K562 (cell line): ENCODE data around the gene RUNDC3A. TPM values are rescaled to one million over a fixed set of nuclear protein-coding genes. Genes with fewer than 3 reads are reported as not detected.

Experiments
- BMI1 ChIP-seq: fragments of 150-350 bp; IDR thresholded peaks from 2 replicates; pipeline ENCODE4 v1.6.1; 2014; ENCODE audit warnings: low read length
- CBX3 ChIP-seq, 2 experiments: IDR thresholded peaks; 1 replicate in 1 of 2; 2 replicates in 1 of 2; pipeline ENCODE4 v1.6.1; 2012; ENCODE audit warnings: inconsistent platforms in 2 of 2, low read length in 2 of 2, borderline replicate concordance in 1 of 2, control low read depth in 1 of 2
- DPF2 ChIP-seq: fragments of 450-650 bp; IDR thresholded peaks from 2 replicates; pipeline ENCODE4 v1.6.1; 2016
- ELK1 ChIP-seq: sonication (generic); formaldehyde crosslinking; IDR thresholded peaks from 2 replicates; pipeline ENCODE4 v1.8.1; 2022; ENCODE audit warnings: missing genetic modification reagents
- ID3 ChIP-seq, 2 experiments: fragments of 250-450 bp in 1 of 2; fragments of 450-650 bp in 1 of 2; sonication (Bioruptor Pico) in 1 of 2; IDR thresholded peaks; 2 replicates each; pipeline versions ENCODE4 v1.6.1 to v1.8.0; 2016 to 2021; ENCODE audit warnings: mild to moderate bottlenecking in 2 of 2, moderate library complexity in 2 of 2, missing compliant biosample characterization in 1 of 2, missing genetic modification characterization in 1 of 2
- KDM4B ChIP-seq, 2 experiments: fragments of 450-650 bp in 1 of 2; sonication (generic) in 1 of 2; IDR thresholded peaks; 2 replicates each; pipeline ENCODE4 v1.6.1; 2016 to 2017; ENCODE audit warnings: borderline replicate concordance in 2 of 2, antibody characterized with exemption in 1 of 2, low read depth in 1 of 2, mild to moderate bottlenecking in 1 of 2
- NFYB ChIP-seq: IDR thresholded peaks from 2 replicates; pipeline ENCODE4 v1.6.1; 2011; ENCODE audit warnings: mild to moderate bottlenecking, moderate library complexity; ENCODE audit not compliant: insufficient read length; ENCODE audit errors: extremely low read depth
- NKRF ChIP-seq: fragments of 450-650 bp; IDR thresholded peaks from 2 replicates; pipeline ENCODE4 v1.6.1; 2016; ENCODE audit warnings: borderline replicate concordance
- PURB ChIP-seq: sonication (generic); formaldehyde crosslinking; IDR thresholded peaks from 2 replicates; pipeline ENCODE4 v1.9.0; 2021; ENCODE audit warnings: low read depth, mild to moderate bottlenecking, missing genetic modification reagents
- SMAD2 ChIP-seq: fragments of 150-350 bp; IDR thresholded peaks from 2 replicates; pipeline ENCODE4 v1.6.1; 2014; ENCODE audit warnings: low read depth, mild to moderate bottlenecking, low read length
- SREBF2 ChIP-seq: sonication (generic); formaldehyde crosslinking; IDR thresholded peaks from 2 replicates; pipeline ENCODE4 v1.4.0; 2020; ENCODE audit warnings: mild to moderate bottlenecking, missing genetic modification reagents
- TAF1 ChIP-seq: IDR thresholded peaks from 2 replicates; pipeline ENCODE4 v1.6.1; 2011; ENCODE audit warnings: mild to moderate bottlenecking, low read length, moderate library complexity; ENCODE audit not compliant: insufficient read depth, control insufficient read depth, severe bottlenecking; ENCODE audit errors: extremely low read depth
- TAF15 ChIP-seq: fragments of 200-400 bp; formaldehyde crosslinking; IDR thresholded peaks from 2 replicates; pipeline ENCODE4 v1.6.1; 2017; ENCODE audit warnings: mild to moderate bottlenecking, low read depth, low read length, moderate library complexity
- TCF15 ChIP-seq: fragments of 250-450 bp; sonication (Bioruptor Pico); IDR thresholded peaks from 2 replicates; pipeline ENCODE4 v1.8.0; 2022; ENCODE audit warnings: moderate library complexity, mild to moderate bottlenecking, inconsistent platforms
- ZNF124 ChIP-seq: sonication (generic); formaldehyde crosslinking; IDR thresholded peaks from 2 replicates; pipeline ENCODE4 v1.8.1; 2022; ENCODE audit warnings: missing genetic modification reagents
- ZNF140 ChIP-seq: fragments of 250-450 bp; sonication (Bioruptor Pico); IDR thresholded peaks from 2 replicates; pipeline ENCODE4 v1.8.0; 2021; ENCODE audit warnings: moderate library complexity, mild to moderate bottlenecking, inconsistent platforms
- ZNF212 ChIP-seq: fragments of 450-650 bp; formaldehyde crosslinking; IDR thresholded peaks from 2 replicates; pipeline ENCODE4 v1.4.0; 2020; ENCODE audit warnings: mild to moderate bottlenecking
- ZNF408 ChIP-seq: fragments of 250-450 bp; sonication (Bioruptor Pico); IDR thresholded peaks from 2 replicates; pipeline ENCODE4 v1.4.0; 2020; ENCODE audit warnings: low read depth, mild to moderate bottlenecking, moderate library complexity
- ZNF449 ChIP-seq: fragments of 250-450 bp; sonication (Bioruptor Pico); IDR thresholded peaks from 2 replicates; pipeline ENCODE4 v1.8.0; 2022; ENCODE audit warnings: moderate library complexity, mild to moderate bottlenecking, inconsistent platforms
- ZNF584 ChIP-seq: fragments of 200-800 bp; sonication (Bioruptor generic); IDR thresholded peaks from 2 replicates; pipeline ENCODE4 v1.6.1; 2016; ENCODE audit warnings: low read depth, mild to moderate bottlenecking, missing genetic modification characterization, missing compliant biosample characterization
- ZNF586 ChIP-seq: fragments of 450-650 bp; formaldehyde crosslinking; conservative IDR thresholded peaks from 2 replicates; pipeline ENCODE4 v1.4.0; 2020; ENCODE audit warnings: mild to moderate bottlenecking, moderate library complexity
- ZNF668 ChIP-seq: fragments of 250-450 bp; sonication (Bioruptor Pico); IDR thresholded peaks from 2 replicates; pipeline ENCODE4 v1.8.0; 2022; ENCODE audit warnings: mild to moderate bottlenecking, inconsistent platforms
- ZNF699 ChIP-seq: fragments of 250-450 bp; sonication (Bioruptor Pico); IDR thresholded peaks from 2 replicates; pipeline ENCODE4 v1.8.0; 2021; ENCODE audit warnings: mild to moderate bottlenecking, moderate library complexity; ENCODE audit not compliant: insufficient replicate concordance
- polyA plus RNA-seq, 8 experiments: library from polyadenylated mRNA; depleted of rRNA in 4 of 8; stranded (reverse) in 5 of 8; unstranded in 3 of 8; fragments of >200 nt; fragmentation: Nextera tagmentation in 2 of 8; fragmentation: Illumina TruSeq in 1 of 8; extraction: Ambion mirVana in 2 of 8; extraction: Trizol in 1 of 8; gene quantifications; 2 replicates each; pipeline versions ENCODE4 v1.2.1 to v1.2.3, GENCODE V29; 2011 to 2014; ENCODE audit warnings: inconsistent platforms in 1 of 8, missing spikeins in 1 of 8
- total RNA-seq, 7 experiments: library from RNA; depleted of rRNA in 6 of 7; stranded (reverse); fragments of >200 nt in 6 of 7; fragmentation: Illumina TruSeq in 2 of 7; extraction: Trizol in 2 of 7; gene quantifications; 2 replicates each; pipeline versions ENCODE4 v1.2.1 to v1.2.3, GENCODE V29; 2011 to 2021; ENCODE audit warnings: low replicate concordance in 1 of 7

The RUNDC3A gene
- total and polyA plus RNA-seq, 9 of the 15 experiments (the other 6 are each of a cell fraction or from before 2014, with no cell fraction given), result not detected

GRCh38 chr17:44344939-44345453 lies 36.6 kb downstream of the RUNDC3A start, which contains the start of gene GRN (continued):
- TF ChIP-seq SMAD2, result no peak
- no peak for TF ChIP-seq ZNF408 (CRISPR knock-in tag)
- peak; percentile 41 for TF ChIP-seq TAF1
- TF ChIP-seq SREBF2 (CRISPR knock-in tag), result no peak
- no peak for TF ChIP-seq ZNF140 (CRISPR knock-in tag)
- TF ChIP-seq ZNF668 (CRISPR knock-in tag), result no peak
- TF ChIP-seq ZNF449 (CRISPR knock-in tag), result no peak
- TF ChIP-seq TAF15, result no peak
- TF ChIP-seq ID3 (CRISPR knock-in tag; IDR thresholded peaks at IDR 0.05), result no peak
- 0 out of 2 replicates have a peak, but pooled peaks have one; percentile 23 for TF ChIP-seq ID3 (tag; IDR thresholded peaks at IDR 0.05)
- TF ChIP-seq ZNF699 (CRISPR knock-in tag), result no peak
- TF ChIP-seq BMI1, result no peak
- TF ChIP-seq NFYB, result peak; percentile 96
- TF ChIP-seq ZNF584 (CRISPR knock-in tag), result no peak
- TF ChIP-seq NKRF, result peak; percentile 88; the same call in 1 of the 2 replicates
- no peak for TF ChIP-seq ZNF212
- TF ChIP-seq TCF15, result no peak
- no peak for TF ChIP-seq ELK1 (CRISPR knock-in tag)
- peak in 1 of 2 experiments; percentile 84; a peak in 2 of 3 replicates for TF ChIP-seq CBX3 (IDR thresholded peaks at IDR 0.05; ENCODE audit: borderline replicate concordance in 1 of 2, low read length in 2 of 2)
- no peak for TF ChIP-seq ZNF586
- TF ChIP-seq DPF2, result no peak
- no peak for TF ChIP-seq PURB (CRISPR knock-in tag)
- no peak for TF ChIP-seq KDM4B (IDR thresholded peaks at IDR 0.05; ENCODE audit: borderline replicate concordance in 2 of 2, low read depth in 1 of 2)
- no peak for TF ChIP-seq ZNF124
